ENCODE measurements around the gene GAS1.

The GAS1 gene

GRCh38 chr9:86947146-86948073 is at the start of gene GAS1:
Gene GAS1, minus strand, starts transcription at chr9:86947506. Its CDS starts 727 bp downstream, at chr9:86946779.
- peak; percentile 59 for DNase-seq

GRCh38 chr9:86994231-86994630 is 46.9 kb upstream of the GAS1 start:
- no peak for DNase-seq

GRCh38 chr9:86993830-86994229 is 46.5 kb upstream of the GAS1 start:
- DNase-seq, result no peak

GRCh38 chr9:86991077-86991476 is 43.8 kb upstream of the GAS1 start:
- DNase-seq, result no peak

GRCh38 chr9:86990290-86990689 is 43.0 kb upstream of the GAS1 start:
- DNase-seq, result no peak

GRCh38 chr9:86987900-86988299 is 40.6 kb upstream of the GAS1 start:
- no peak for DNase-seq

GRCh38 chr9:86985132-86985647 is 37.9 kb upstream of the GAS1 start:
- no peak for DNase-seq

- DNase-seq, result no peak
Measured at GRCh38 chr9:86983620-86984259, 36.4 kb upstream of the GAS1 start.

GRCh38 chr9:86983249-86983619 is 35.9 kb upstream of the GAS1 start:
- no peak for DNase-seq

- no peak for DNase-seq
Measured at GRCh38 chr9:86980802-86981201, 33.5 kb upstream of the GAS1 start.

GRCh38 chr9:86979657-86980056 is 32.4 kb upstream of the GAS1 start:
- DNase-seq, result no peak

GRCh38 chr9:86978922-86979474 is 31.7 kb upstream of the GAS1 start:
- no peak for DNase-seq

- DNase-seq, result no peak
Measured at GRCh38 chr9:86978413-86978812, 31.1 kb upstream of the GAS1 start.

- DNase-seq, result no peak
Measured at GRCh38 chr9:86977205-86977835, 30.0 kb upstream of the GAS1 start.

GRCh38 chr9:86975606-86976005 is 28.3 kb upstream of the GAS1 start:
- no peak for DNase-seq

- no peak for DNase-seq
Measured at GRCh38 chr9:86975036-86975435, 27.7 kb upstream of the GAS1 start.

- no peak for DNase-seq
Measured at GRCh38 chr9:86974421-86974820, 27.1 kb upstream of the GAS1 start.

GRCh38 chr9:86971742-86972141 is 24.4 kb upstream of the GAS1 start:
- DNase-seq, result no peak

GRCh38 chr9:86968258-86968920 is 21.1 kb upstream of the GAS1 start:
- no peak for DNase-seq

- no peak for DNase-seq
Measured at GRCh38 chr9:86966852-86967511, 19.7 kb upstream of the GAS1 start.

GRCh38 chr9:86965636-86966395 is 18.5 kb upstream of the GAS1 start:
- no peak for DNase-seq
